NCI-H2029 (cell line): ENCODE results near the gene OST4.

ENCODE experiments used
- DNase-seq: peaks from one replicate; lab custom pipeline; 2025; lab: John Stamatoyannopoulos, UW

Gene OST4

GRCh38 chr2:27053321-27053720 lies 18.1 kb downstream of the OST4 start:
- no peak for DNase-seq

DNA sequence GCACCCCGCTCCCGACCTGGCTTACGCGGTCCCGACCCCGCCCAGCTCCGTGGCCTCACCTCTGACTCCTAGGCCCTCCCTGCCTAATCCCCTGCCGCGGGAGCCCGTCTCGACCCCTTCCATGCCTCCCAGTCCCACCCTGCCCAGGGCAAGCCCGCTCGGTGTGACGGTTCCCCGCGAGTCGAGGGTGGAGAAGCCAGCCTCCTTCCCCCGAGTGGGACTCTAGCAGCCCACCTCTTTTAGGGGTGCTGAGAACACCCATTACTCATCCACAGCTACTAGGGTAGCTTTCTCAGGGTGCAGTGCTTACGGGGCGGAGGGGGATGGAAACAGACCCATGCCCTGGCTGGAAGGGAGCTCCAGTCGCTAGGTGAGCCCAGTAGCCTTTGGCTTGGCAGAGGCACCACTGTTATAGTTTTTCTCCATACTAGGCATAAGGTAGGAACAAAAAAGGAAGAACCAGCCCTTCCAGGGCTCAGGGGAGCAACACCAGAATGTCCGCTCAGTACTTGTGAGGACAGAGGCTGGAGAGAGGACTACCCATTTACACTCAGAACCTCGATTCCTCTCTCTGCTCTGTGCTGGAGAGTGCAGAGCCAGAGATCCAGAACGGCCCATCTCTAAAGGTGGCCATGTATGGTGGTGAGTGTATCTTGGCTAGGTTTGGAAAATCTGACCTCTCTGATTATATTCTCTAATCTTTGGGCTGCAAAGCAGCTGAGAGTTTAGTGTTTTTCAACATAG lies 19.4 kb downstream of the OST4 start:
- no peak for DNase-seq

GRCh38 chr2:27050996-27051901 lies 20.2 kb downstream of the OST4 start, which contains the start of gene AGBL5:
TSS of gene AGBL5 (plus strand) at chr2:27051668. CDS start at chr2:27052959, 1,291 bp downstream.
- peak; percentile 87 for DNase-seq

- peak; percentile 78 for DNase-seq
These were observed 21.0 kb downstream of the OST4 start for GRCh38 chr2:27050281-27050995.

- DNase-seq, result no peak
These were observed 21.8 kb downstream of the OST4 start for GRCh38 chr2:27049422-27050280.

- no peak for DNase-seq
These were observed 28.3 kb downstream of the OST4 start for GRCh38 chr2:27042985-27043634.

DNA sequence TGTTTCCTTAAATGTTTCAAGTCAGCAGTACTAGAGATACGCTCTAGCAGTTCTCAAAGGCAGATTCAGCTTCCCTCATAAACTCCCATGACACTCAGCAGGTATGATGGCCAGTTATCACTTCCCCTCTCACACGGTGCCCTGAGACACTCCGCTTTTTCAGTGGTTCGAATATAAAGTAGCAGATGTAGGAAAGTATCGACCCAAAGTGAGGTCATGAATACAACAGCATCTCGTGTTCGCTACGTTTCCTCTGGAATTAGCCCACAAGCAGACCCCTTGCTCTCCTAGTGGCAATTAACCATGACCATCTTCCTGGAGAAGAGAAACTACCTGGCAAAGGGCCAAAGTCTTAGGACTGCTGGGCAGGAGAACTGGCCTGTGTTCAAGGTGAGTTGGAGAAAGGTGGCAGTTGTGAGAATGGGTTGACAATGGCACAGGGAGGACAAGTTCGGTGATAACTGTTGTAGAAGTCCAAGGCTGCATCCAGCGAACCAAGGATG lies 29.2 kb downstream of the OST4 start:
- DNase-seq, result peak; percentile 38

DNA sequence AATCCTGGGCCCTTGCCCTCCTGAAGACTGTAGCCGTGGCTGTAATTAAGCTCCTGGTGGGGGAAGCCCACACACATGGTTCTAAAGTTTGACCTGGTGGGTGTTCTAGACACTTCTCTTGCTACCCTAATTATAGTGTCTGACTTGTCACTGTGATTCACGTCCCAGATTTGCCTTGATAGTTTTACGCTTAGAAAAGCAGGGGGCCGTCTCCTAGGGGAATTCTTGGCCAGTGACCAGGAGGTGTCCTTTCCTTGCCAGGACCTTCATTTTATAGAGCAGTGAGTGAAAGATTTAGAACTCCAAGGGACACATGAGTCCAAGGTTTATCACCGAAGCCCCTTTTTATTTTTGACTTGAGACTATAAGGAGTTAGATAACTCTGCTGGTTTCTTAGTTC lies 29.7 kb downstream of the OST4 start:
- DNase-seq, result no peak

DNA sequence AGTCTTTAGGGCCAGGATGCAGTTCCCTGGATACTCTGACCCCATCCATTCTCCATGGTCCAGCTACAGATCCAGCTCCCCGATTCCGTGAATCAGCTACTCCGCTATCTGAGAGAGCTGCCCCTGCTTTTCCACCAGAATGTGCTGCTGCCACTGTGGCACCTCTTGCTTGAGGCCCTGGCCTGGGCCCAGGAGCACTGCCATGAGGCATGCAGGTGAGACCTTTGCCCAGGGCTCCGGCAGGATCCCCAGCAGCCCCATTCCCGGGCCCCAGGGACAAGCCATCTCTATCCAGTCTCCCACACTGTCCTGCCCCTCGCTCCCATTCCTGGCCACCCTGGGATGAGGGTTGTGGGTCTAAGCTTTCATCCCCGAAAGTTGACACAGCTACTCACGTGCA lies 31.2 kb downstream of the OST4 start:
- DNase-seq, result no peak

- DNase-seq, result no peak
These were observed 31.6 kb downstream of the OST4 start for GRCh38 chr2:27039871-27040270.

GRCh38 chr2:27039426-27039825 lies 32.0 kb downstream of the OST4 start:
- DNase-seq, result no peak

- DNase-seq, result no peak
These were observed 32.7 kb downstream of the OST4 start for GRCh38 chr2:27038631-27039339.

DNA sequence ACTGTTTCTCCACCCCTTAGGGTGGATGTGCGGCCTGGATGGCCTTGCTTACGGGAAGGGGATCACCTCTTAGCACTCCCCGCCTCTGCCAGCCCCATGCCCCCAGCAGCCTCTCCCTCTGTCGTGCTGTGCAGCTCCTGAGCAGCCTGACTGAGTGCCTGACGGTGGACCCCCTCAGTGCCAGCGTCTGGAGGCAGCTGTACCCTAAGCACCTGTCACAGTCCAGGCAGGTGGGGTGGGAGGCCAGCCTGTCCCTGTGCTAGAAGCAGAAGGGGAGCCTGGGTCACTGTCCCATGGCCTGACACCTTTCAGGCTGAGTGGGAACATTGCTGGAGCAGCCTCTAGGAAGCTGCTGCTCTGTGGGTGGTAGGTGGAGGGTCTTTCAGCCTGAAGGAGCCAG lies 33.4 kb downstream of the OST4 start:
- DNase-seq, result no peak

GRCh38 chr2:27033253-27033852 lies 38.1 kb downstream of the OST4 start:
- DNase-seq, result no peak

- peak; percentile 57 for DNase-seq
These were observed 38.8 kb downstream of the OST4 start, which contains the start of gene TMEM214 for GRCh38 chr2:27032495-27033252. TSS of gene TMEM214 (plus strand) at chr2:27032965. CDS start at chr2:27033016, 51 bp downstream.

DNA sequence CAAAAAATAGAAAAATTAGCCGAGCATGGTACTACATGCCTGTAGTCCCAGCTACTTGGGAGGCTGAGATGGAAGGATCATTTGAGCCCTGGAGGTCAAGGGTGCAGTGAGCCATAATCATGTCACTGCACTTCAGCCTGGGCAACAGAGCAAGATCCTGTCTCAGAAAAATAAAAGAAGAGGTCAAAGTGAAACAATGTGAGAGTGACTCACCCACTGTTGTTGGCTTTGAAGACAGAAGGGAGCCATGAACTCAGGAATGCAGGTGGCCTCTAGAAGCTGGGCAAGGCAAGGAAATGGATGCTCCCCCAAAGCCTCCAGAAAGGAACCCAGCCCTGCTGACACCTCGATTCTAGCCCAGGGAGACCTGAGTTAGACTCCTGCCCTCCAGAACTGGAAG lies 42.4 kb downstream of the OST4 start:
- no peak for DNase-seq

DNA sequence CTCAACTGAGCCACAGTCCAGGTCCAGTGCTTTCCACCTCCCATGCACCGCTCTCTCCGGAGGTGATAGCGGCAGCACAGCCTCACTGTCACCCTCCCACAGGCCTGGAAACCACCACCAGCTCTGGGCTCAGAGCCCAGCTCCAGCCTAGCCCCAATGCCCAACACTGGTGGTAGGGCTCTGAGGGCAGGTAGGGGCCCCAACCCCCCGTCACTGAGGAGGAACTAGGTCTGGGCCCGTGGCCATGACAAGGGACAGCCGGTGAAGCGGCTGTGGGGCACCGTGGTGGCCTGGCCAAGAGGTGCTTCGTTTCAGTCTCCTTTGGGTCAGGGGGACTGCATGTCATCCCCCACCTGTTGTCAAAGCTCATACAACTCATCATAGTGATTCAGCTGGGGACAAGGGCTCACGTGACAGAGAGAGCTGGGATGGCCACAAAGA lies 44.2 kb downstream of the OST4 start:
- no peak for DNase-seq
